SKM-1 (cell line): Measurements from ENCODE around the gene RIPPLY2.
"Not testable (repeated sequence)": the region's sequence is repeated elsewhere in the genome, so short reads cannot be mapped to it uniquely, and the experiment has no call there.

ENCODE experiments used
- DNase-seq: peaks from one replicate; lab custom pipeline; 2025; ENCODE audit not compliant: unreplicated experiment; lab: John Stamatoyannopoulos, UW

The RIPPLY2 gene

DNA sequence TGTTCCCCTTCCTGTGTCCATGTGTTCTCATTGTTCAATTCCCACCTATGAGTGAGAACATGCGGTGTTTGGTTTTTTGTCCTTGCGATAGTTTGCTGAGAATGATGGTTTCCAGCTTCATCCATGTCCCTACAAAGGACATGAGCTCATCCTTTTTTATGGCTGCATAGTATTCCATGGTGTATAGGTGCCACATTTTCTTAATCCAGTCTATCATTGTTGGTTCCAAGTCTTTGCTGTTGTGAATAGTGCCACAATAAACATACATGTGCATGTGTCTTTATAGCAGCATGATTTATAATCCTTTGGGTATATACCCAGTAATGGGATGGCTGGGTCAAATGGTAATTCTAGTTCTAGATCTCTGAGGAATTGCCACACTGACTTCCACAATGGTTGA lies 43.9 kb downstream of the RIPPLY2 start:
- not testable (repeated sequence) for DNase-seq

DNA sequence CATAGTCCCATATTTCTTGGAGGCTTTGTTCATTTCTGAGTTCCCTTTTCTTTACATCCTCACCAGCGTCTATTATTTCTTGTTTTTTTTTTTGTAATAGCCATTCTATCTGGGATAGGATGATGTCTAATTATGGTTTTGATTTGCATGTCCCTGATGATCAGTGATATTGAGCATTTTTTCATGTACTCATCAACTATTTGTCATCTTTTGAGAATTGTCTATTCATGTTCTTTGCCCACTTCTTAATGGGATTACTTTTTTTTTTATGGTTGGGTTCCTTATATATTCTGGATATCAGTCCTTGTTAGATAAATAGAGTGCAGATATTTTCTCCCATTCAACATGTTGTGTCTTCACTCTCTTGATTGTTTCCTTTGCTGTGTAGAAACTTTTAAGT lies 48.5 kb downstream of the RIPPLY2 start:
- no peak for DNase-seq

DNA sequence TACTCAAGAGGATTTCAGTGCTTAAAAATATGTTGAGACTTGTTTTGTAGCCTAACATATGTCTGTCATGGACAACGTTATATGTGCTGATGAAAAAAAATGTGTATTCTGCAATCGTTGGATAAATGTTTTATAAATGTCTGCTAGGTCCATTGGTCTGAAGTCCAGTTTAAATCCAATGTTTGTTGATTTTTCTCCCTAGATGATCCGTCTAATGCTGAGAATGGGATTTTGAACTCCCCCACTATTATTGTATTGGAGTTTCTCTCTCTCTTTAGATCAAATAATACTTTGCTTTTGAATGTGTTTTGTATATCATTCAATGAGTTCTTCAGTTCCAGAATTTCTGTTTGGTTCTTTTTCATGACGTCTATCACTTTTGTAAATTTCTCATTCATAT lies 51.2 kb downstream of the RIPPLY2 start:
- DNase-seq, result no peak

DNA sequence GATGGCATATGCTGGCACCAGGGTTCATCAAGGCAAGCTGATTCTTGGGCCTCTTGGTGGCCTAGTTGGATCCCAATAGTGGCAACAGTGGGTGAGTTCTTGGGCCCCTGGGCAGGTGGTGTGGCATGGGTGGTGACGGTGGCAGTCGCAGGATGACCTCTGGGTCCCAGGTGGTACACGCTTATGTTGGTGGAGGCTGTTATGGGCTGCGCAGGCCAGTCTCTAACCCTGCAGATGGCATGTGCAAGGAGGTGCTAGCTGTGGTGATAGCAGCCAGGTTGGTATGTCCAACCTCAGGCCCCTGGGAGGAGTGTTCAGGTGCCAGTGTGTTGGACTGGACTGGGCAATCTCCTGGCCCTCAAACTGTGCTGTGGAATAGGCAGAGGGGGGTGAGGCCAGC lies 52.5 kb downstream of the RIPPLY2 start:
- DNase-seq, result no peak
